ENCODE results near the gene SIPA1L2.
A peak's percentile ranks its signal among the peaks of the same experiment; 100 is the strongest.
"Not testable (repeated sequence)": the region's sequence is repeated elsewhere in the genome, so short reads cannot be mapped to it uniquely, and the experiment has no call there.

SIPA1L2 gene

DNA sequence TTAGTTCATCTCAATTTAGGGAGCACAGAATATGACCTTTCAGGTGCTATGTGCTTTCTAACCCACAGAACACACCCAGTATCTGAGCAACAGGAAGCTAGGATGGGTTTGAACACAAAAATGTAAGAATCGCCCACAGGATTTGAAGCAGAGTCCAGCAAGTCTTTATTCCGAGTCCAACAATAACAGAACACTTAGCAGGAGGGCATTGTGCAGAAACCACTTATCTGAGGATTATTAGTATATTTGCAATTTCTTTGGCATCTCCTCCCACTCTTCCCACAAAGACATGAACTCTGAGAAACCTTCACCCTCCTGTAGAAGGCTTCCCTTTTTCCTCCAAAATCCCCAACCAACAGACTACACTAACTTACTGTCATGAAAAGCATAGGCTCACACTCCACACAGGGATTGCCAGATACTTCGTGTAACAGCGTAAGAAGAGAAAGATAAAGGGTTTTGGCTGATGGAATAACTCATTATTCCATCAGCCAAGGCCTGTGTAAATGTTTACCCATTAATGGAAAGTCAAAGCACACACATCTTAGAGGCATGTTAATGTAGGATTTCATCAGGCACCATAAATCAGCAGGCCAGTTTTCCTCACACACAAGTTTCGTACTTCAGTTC, 16.1 kb downstream of the SIPA1L2 start:
- H3K27me3 ChIP-seq: no peaks in the 10 kb centered on the region
- H3K27ac ChIP-seq: no peak overlapping the region
- no peak overlapping the region for H3K9ac ChIP-seq
- H3K4me2 ChIP-seq: peak overlapping the region in 5 of 11 experiments; percentile 2 to 83 (median 29); a peak in 8 of 22 replicates
- peaks cover 19 to 88% (median 44%) of the 10 kb centered on the region in 10 experiments for H3K4me1 ChIP-seq
- peaks cover 0 to 28% (median 5%) of the 10 kb centered on the region in 11 experiments; a peak in 11 of 22 replicates for H3K9me3 ChIP-seq (replicated peaks in 1 of 11)
- no peak for TF ChIP-seq Cebpa-rat (IDR thresholded peaks at IDR 0.05)
- peaks cover 0 to 34% (median 0%) of the 10 kb centered on the region in 11 experiments; a peak in 2 of 22 replicates for H4K20me1 ChIP-seq
- H3K36me3 ChIP-seq: peaks cover 0 to 10% (median 0%) of the 10 kb centered on the region in 11 experiments; a peak in 4 of 22 replicates
- no peak overlapping the region for H3K4me3 ChIP-seq

DNA sequence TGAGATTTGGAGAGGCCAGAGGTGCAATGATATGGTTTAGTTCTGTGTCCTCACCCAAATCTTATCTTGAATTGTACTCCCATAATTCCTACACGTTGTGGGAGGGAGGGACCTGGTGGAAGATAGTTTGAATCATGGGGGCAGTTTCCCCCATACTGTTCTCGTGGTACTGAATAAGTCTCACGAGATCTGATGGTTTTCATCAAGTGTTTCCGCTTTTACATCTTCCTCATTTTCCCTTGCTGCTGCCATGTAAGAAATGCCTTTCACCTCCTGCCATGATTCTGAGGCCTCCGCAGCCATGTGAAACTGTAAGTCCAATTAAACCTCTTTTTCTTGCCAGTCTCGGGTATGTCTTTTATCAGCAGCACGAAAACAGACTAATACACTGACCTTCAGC, 17.1 kb downstream of the SIPA1L2 start:
- Histone ChIP-seq H3K4me2 (peak overlapping the region in 2 of 11 experiments; percentile 63 to 83; a peak in 5 of 22 replicates), H3K4me1 (peaks cover 9 to 88% (median 41%) of the 10 kb centered on the region in 10 experiments)

DNA sequence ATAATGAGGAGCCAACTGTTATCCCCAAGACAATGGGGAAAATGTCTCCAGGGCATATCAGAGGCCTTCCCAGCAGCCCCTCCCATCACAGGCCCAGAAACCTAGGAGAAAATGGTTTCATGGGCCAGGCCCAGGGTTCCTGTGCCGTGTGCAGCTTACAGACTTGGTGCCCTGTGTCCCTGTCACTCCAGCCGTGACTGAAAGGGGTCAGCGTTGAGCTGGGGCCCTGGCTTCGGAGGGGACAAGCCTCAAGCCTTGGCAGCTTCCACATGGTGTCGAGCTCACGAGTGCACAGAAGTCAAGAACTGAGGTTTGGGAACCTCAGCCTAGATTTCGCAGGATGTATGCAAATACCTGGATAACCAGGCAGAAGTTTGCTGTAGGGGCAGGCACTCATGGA, 18.1 kb downstream of the SIPA1L2 start:
- Histone ChIP-seq H3K27ac (peak overlapping the region in 9 of 11 experiments; percentile 66 to 91 (median 84); a peak in 17 of 22 replicates), H3K9me3 (replicated peaks in 1 of 11) (peaks cover 0 to 43% (median 5%) of the 10 kb centered on the region in 11 experiments; a peak in 12 of 22 replicates), H3K4me1 (peaks cover 0 to 83% (median 35%) of the 10 kb centered on the region in 10 experiments; a peak in 15 of 20 replicates), H4K20me1 (peaks cover 0 to 32% (median 0%) of the 10 kb centered on the region in 11 experiments; a peak in 2 of 22 replicates), H3K4me2 (peak overlapping the region in 6 of 11 experiments; percentile 57 to 83 (median 64); a peak in 10 of 22 replicates), H3K36me3 (peaks cover 0 to 22% (median 3%) of the 10 kb centered on the region in 11 experiments; a peak in 5 of 22 replicates), H3K27me3 (no peaks in the 10 kb centered on the region), H3K4me3 (peak overlapping the region in 1 of 10 experiments; percentile 24; a peak in 1 of 20 replicates), H3K9ac (peak overlapping the region in 1 of 11 experiments; percentile 50; a peak in 2 of 22 replicates)
- TF ChIP-seq Cebpa-rat (IDR thresholded peaks at IDR 0.05): no peak

More for the DNA sequence above, 17.1 kb downstream of the SIPA1L2 start:
- peaks cover 0 to 19% (median 3%) of the 10 kb centered on the region in 11 experiments; a peak in 5 of 22 replicates for H3K36me3 ChIP-seq
- H3K27me3 ChIP-seq, H3K4me3 ChIP-seq, H3K9ac ChIP-seq: not testable (repeated sequence)
- peaks cover 0 to 38% (median 5%) of the 10 kb centered on the region in 11 experiments; a peak in 12 of 22 replicates for H3K9me3 ChIP-seq (replicated peaks in 1 of 11)
- peak overlapping the region in 4 of 11 experiments; percentile 12 to 89 (median 88); a peak in 2 of 22 replicates for H3K27ac ChIP-seq
- H4K20me1 ChIP-seq: peaks cover 0 to 38% (median 0%) of the 10 kb centered on the region in 11 experiments; a peak in 2 of 22 replicates

DNA sequence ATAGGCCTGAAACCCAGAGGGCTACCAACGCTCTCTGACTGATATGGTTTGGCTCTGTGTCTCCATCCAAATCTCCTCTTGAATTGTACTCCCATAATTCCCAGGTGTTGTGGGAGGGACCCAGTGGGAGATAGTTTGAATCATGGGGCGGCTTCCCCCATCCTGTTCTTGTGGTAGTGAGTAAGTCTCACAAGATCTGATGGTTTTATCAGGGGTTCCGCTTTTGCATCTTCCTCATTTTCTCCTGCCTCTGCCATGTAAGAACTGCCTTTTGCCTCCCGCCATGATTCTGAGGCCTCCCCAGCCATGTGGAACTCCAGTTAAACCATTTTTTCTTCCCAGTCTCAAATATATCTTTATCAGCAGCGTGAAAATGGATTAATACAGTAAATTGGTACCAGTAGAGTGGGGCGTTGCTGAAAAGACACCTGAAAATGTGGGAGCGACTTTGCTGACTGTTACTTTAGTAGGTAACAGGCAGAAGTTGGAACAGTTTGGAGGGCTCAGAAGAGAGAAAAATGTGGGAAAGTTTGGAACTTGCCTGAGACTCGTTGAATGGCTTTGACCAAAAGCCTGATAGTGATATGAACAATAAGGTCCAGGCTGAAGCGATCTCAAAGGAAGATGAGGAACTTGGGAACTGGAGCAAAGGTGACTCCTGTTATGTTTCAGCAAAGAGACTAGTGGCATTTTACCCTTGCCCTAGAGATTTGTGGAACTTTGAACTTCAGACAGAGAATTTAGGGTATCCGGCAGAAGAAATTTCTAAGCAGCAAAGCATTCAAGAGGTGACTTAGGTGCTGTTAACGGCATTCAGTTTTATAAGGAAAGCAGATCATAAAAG, 18.8 kb downstream of the SIPA1L2 start:
- peaks cover 0 to 27% (median 0%) of the 10 kb centered on the region in 11 experiments; a peak in 2 of 22 replicates for H4K20me1 ChIP-seq
- not testable (repeated sequence) for H3K27me3 ChIP-seq, H3K4me3 ChIP-seq
- H3K4me1 ChIP-seq: peaks cover 0 to 77% (median 32%) of the 10 kb centered on the region in 10 experiments; a peak in 15 of 20 replicates
- peak overlapping the region in 9 of 11 experiments; percentile 66 to 91 (median 84); a peak in 18 of 22 replicates for H3K27ac ChIP-seq
- H3K36me3 ChIP-seq: peaks cover 0 to 22% (median 3%) of the 10 kb centered on the region in 11 experiments; a peak in 5 of 22 replicates
- H3K4me2 ChIP-seq: peak overlapping the region in 10 of 11 experiments; percentile 2 to 83 (median 58); a peak in 15 of 22 replicates
- peak overlapping the region in 6 of 11 experiments; percentile 43 to 69 (median 55); a peak in 9 of 22 replicates for H3K9ac ChIP-seq
- peaks cover 0 to 43% (median 5%) of the 10 kb centered on the region in 11 experiments; a peak in 12 of 22 replicates for H3K9me3 ChIP-seq (replicated peaks in 1 of 11)

DNA sequence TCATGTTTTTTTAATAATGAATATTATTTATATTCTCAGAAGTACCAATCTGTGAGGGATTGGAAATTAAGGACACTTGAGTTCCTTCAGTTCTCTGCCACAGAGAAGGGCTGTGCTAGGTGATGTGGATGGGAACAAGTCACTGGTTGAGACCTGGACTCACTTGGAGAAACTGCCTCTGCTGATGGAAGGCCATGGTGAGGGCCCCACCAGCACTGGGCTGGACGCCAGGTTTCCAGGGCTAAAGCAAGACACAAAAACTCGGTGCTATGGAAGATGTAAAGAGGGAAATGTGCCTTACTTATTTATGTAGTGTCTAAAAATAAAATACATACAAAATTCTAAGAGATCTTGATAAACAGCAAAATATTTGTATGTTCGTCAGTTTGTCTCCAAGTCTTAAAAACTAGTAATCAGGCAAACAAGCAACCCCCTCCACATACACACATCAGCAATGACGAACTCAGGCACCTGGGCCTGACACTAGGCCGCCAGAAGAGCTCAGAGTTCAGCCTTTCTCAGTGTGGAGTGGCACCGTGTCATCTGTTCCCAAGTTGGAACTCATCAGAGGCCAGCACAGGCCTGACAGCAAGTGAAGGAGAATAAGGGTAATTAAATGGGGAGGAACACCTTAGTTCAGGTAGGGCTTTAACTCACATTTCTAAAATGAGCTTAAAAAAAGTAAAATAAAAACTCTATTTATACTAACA, 19.6 kb downstream of the SIPA1L2 start:
- Histone ChIP-seq H4K20me1 (peaks cover 0 to 20% (median 0%) of the 10 kb centered on the region in 11 experiments; a peak in 2 of 22 replicates), H3K9ac (peak overlapping the region in 4 of 11 experiments; percentile 7 to 60 (median 46); a peak in 7 of 22 replicates), H3K9me3 (replicated peaks in 1 of 11) (peaks cover 0 to 44% (median 5%) of the 10 kb centered on the region in 11 experiments; a peak in 12 of 22 replicates), H3K27ac (peak overlapping the region in 9 of 11 experiments; percentile 66 to 91 (median 84); a peak in 18 of 22 replicates), H3K27me3 (no peaks in the 10 kb centered on the region), H3K4me3 (no peak overlapping the region), H3K4me2 (peak overlapping the region in 10 of 11 experiments; percentile 2 to 75 (median 54); a peak in 15 of 22 replicates), H3K36me3 (peaks cover 0 to 22% (median 3%) of the 10 kb centered on the region in 11 experiments; a peak in 6 of 22 replicates), H3K4me1 (peaks cover 0 to 71% (median 32%) of the 10 kb centered on the region in 10 experiments; a peak in 15 of 20 replicates)
- TF ChIP-seq Cebpa-rat (IDR thresholded peaks at IDR 0.05): no peak

DNA sequence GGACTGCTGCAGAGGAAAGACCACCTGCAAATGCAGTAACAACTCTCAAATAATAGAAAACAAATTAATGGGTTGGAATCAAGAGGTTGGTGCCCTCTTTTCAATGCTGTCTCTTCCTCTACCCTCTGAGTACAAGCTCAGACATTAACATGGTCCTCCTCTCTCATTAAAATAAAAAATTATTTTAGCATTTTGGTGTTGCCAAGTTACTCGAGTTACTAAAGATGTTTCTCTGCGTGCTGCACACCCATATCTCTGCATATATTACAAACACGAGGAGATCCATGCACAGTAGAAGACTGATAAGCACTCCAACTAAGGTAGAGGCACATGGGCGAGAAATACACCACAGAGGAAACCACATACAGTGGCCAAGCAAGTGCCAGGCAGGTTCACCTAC, 21.5 kb downstream of the SIPA1L2 start:
- H3K27ac ChIP-seq: peak overlapping the region in 1 of 11 experiments; percentile 3; a peak in 1 of 22 replicates
- H3K27me3 ChIP-seq: no peaks in the 10 kb centered on the region
- H3K36me3 ChIP-seq: peaks cover 0 to 32% (median 4%) of the 10 kb centered on the region in 11 experiments; a peak in 9 of 22 replicates
- H3K9me3 ChIP-seq (replicated peaks in 1 of 11): peaks cover 0 to 57% (median 5%) of the 10 kb centered on the region in 11 experiments; a peak in 14 of 22 replicates
- peak overlapping the region in 5 of 11 experiments; percentile 28 to 59 (median 56); a peak in 8 of 22 replicates for H3K4me2 ChIP-seq
- peaks cover 0 to 64% (median 28%) of the 10 kb centered on the region in 10 experiments; a peak in 15 of 20 replicates for H3K4me1 ChIP-seq
- no peak for TF ChIP-seq Cebpa-rat (IDR thresholded peaks at IDR 0.05)
- peaks cover 0 to 6% (median 0%) of the 10 kb centered on the region in 11 experiments; a peak in 2 of 22 replicates for H4K20me1 ChIP-seq
- no peak overlapping the region for H3K4me3 ChIP-seq
- no peak overlapping the region for H3K9ac ChIP-seq

DNA sequence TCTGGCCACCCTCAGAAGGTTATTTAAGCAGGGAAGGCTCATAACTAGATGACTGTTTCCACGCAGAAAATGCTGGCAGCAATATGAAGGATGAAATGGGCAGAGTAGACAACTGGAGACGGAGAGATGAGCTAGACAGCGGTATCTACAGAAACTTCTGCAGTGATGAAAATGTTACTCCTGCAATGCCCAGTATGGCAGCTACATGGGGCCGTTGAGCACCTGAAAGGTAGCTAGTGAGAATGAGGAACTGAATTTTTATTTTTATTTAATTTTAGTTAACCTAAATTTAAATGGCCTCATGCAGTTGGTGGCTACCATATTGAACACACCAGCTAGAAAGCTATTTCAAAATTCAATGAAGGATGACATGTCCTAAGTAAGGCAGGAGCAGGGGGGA, 27.3 kb downstream of the SIPA1L2 start:
- no peak for TF ChIP-seq Cebpa-rat (IDR thresholded peaks at IDR 0.05)

More for the DNA sequence above, 27.3 kb downstream of the SIPA1L2 start:
- Histone ChIP-seq H3K4me2 (0 out of 22 replicates have a peak overlapping the region, but pooled peaks of 1 of the 11 experiments have one; percentile 1), H4K20me1 (peaks cover 0 to 3% (median 0%) of the 10 kb centered on the region in 11 experiments; a peak in 2 of 22 replicates), H3K9ac (no peak overlapping the region), H3K4me3 (no peak overlapping the region), H3K4me1 (peaks cover 34 to 53% (median 40%) of the 10 kb centered on the region in 10 experiments), H3K27ac (no peak overlapping the region), H3K27me3 (no peaks in the 10 kb centered on the region), H3K9me3 (replicated peaks in 1 of 11) (peaks cover 0 to 30% (median 3%) of the 10 kb centered on the region in 11 experiments; a peak in 7 of 22 replicates), H3K36me3 (peaks cover 0 to 19% (median 0%) of the 10 kb centered on the region in 11 experiments; a peak in 7 of 22 replicates)
